Measurements from ENCODE around the gene LRRN1. TPM values are rescaled to one million over a fixed set of nuclear protein-coding genes. Genes with fewer than 3 reads are reported as not detected.

Gene LRRN1
- total and polyA plus RNA-seq, 2 of the 4 experiments (the other 2 are of a cell fraction), result 0.18 to 0.41 TPM

GRCh38 chr3:3816034-3816433 lies 16.8 kb downstream of the LRRN1 start:
- TF ChIP-seq MXI1 (IDR thresholded peaks at IDR 0.05; ENCODE audit: borderline replicate concordance, low read depth, low read length), result no peak
- no peak for TF ChIP-seq CHD1 (IDR thresholded peaks at IDR 0.05; ENCODE audit: low read depth, low read length)
- no peak for TF ChIP-seq SMC3 (IDR thresholded peaks at IDR 0.05; ENCODE audit: low read depth, low read length)
- no peak for TF ChIP-seq RAD21 (IDR thresholded peaks at IDR 0.05; ENCODE audit: low read length)
- TF ChIP-seq ELK1 (IDR thresholded peaks at IDR 0.05; ENCODE audit: borderline replicate concordance, low read depth, low read length), result no peak
- no peak for TF ChIP-seq MAZ (IDR thresholded peaks at IDR 0.05; ENCODE audit: borderline replicate concordance, low read depth, low read length)
- no peak for TF ChIP-seq NFE2L2 (IDR thresholded peaks at IDR 0.05; ENCODE audit: low read depth, low read length)
- no peak for TF ChIP-seq MAFK (IDR thresholded peaks at IDR 0.05; ENCODE audit: low read depth, low read length)
- TF ChIP-seq CEBPB (IDR thresholded peaks at IDR 0.05; ENCODE audit: low read depth, low read length), result no peak
- no peak for TF ChIP-seq POLR2A (IDR thresholded peaks at IDR 0.05; ENCODE audit: low read depth, low read length)
- TF ChIP-seq USF2 (IDR thresholded peaks at IDR 0.05; ENCODE audit: low read depth, low read length), result no peak
- TF ChIP-seq RCOR1 (IDR thresholded peaks at IDR 0.05; ENCODE audit: insufficient replicate concordance, low read length), result no peak
- no peak for TF ChIP-seq FOS (IDR thresholded peaks at IDR 0.05; ENCODE audit: low read depth, low read length)
- TF ChIP-seq BHLHE40 (IDR thresholded peaks at IDR 0.05; ENCODE audit: low read depth, low read length), result no peak
- Histone ChIP-seq H3K9ac (ENCODE audit: low read depth, low read length) (no peak overlapping the region), H4K91ac (ENCODE audit: insufficient read depth, low read depth, low read length) (no peak overlapping the region), H3K27ac (ENCODE audit: insufficient read depth, low read length) (no peak overlapping the region), H3K9me1 (ENCODE audit: insufficient read depth, low read length) (no peaks in the 10 kb centered on the region), H4K20me1 (ENCODE audit: insufficient read depth, low read length) (no peaks in the 10 kb centered on the region), H2BK5ac (ENCODE audit: low read depth, low read length, poor library complexity, severe bottlenecking) (no peak overlapping the region), H3K23ac (ENCODE audit: low read depth, low read length) (no peak overlapping the region), H3K4me1 (ENCODE audit: control insufficient read depth, insufficient read depth, low read length) (no peaks in the 10 kb centered on the region), H3K79me1 (ENCODE audit: low read depth in 1 of 2, low read length in 2 of 2) (no peaks in the 10 kb centered on the region), H3K9me3 (ENCODE audit: control insufficient read depth, insufficient read depth, low read length) (peaks cover 12% of the 10 kb centered on the region), H3K36me3 (ENCODE audit: control insufficient read depth, insufficient read depth, low read length) (no peaks in the 10 kb centered on the region), H3K56ac (ENCODE audit: extremely low read depth, insufficient read depth, low read length) (no peak overlapping the region), H3K4me3 (ENCODE audit: insufficient read depth, low read depth, low read length) (no peak overlapping the region), H2BK20ac (ENCODE audit: low read depth, low read length) (no peak overlapping the region), H3K18ac (ENCODE audit: low read depth, low read length) (no peak overlapping the region), H3K14ac (replicated peaks; ENCODE audit: low read depth, low read length) (no peak overlapping the region), H4K5ac (ENCODE audit: low read depth, low read length) (no peak overlapping the region), H4K8ac (ENCODE audit: low read depth in 2 of 2, low read length in 2 of 2) (no peak overlapping the region), H3K4ac (ENCODE audit: low read depth, low read length) (no peak overlapping the region), H2AFZ (replicated peaks; ENCODE audit: low read length, poor library complexity) (no peak overlapping the region), H2BK120ac (ENCODE audit: low read depth, low read length) (no peak overlapping the region), H3K4me2 (ENCODE audit: low read depth, low read length) (no peak overlapping the region), H3K27me3 (ENCODE audit: control insufficient read depth, insufficient read depth, low read length) (no peaks in the 10 kb centered on the region), H2AK5ac (ENCODE audit: low read depth, low read length) (no peak overlapping the region), H2AK9ac (replicated peaks; ENCODE audit: low read depth, low read length, poor library complexity) (no peak overlapping the region), H2BK15ac (ENCODE audit: low read depth, low read length) (no peak overlapping the region)
- in situ Hi-C loops (cut with MboI; ENCODE audit: low sequenced_read_pairs) (no loop called here), dilution Hi-C loops (cut with HindIII; ENCODE audit: low sequenced_read_pairs, unreplicated experiment) (no loop called here), intact Hi-C loops (cut with micrococcal nuclease) (no loop called here)
- no CpG with 5 or more reads among the region's 1 CpG for WGBS, 2 experiments (ENCODE audit: extremely low coverage in 2 of 2, insufficient read length in 1 of 2)
- BruUV-seq (replicated peaks), result no TSS peak
- POLR2A ChIA-PET (ENCODE audit: unreplicated experiment), result no interaction called here
- no peak for DNase-seq
- CTCF ChIA-PET, result no interaction called here
- no peak for ATAC-seq (ENCODE audit: low read depth)

Measured in IMR-90 (cell line).